ENCODE results near the gene H2BK1.

Gene H2BK1

DNA sequence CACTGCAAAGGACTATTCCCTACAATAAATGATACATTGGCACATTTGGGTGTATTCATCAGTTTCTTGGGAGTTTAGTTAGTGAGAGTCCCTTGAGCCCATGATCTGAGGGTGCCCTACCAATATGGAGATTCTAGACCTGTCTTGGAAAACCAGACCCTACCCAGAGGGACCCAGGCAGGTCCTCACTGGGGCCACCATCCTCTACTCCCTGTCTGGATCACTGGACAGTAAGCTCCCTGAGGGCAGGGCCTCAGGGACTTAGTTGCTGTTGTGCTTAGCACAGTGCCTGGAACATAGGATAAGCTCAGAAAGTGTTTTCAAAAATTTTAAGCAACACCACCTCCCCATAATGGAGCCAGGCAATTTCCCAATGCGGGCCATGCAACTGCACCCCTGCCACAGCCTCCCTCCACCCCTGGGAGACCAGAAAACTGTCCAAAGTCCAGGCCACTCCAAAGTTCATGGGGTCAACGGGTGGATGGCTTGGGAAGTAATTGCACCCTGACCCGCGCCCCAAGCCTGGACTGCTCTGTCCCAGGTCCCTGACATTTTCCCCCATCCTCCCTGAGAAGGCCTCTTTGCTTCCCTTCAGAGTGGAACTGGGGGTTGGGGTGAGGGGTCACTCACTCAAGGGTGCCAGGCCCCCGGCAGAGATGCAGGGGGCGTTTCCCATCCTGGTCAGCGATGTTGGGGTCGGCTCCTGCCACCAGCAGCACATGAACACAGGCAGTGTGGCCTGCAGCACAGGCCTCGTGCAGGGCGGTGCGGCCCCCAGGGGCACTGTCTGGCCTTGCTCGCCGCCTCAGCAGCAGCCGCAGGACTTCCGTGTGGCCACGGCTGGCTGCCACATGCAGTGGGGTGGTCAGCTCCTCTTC is 24.3 kb downstream of the H2BK1 start:
- no peak for TF ChIP-seq EZH2phosphoT487 (IDR thresholded peaks at IDR 0.05; ENCODE audit: borderline replicate concordance, low read length)
- TF ChIP-seq, protein P1, sequence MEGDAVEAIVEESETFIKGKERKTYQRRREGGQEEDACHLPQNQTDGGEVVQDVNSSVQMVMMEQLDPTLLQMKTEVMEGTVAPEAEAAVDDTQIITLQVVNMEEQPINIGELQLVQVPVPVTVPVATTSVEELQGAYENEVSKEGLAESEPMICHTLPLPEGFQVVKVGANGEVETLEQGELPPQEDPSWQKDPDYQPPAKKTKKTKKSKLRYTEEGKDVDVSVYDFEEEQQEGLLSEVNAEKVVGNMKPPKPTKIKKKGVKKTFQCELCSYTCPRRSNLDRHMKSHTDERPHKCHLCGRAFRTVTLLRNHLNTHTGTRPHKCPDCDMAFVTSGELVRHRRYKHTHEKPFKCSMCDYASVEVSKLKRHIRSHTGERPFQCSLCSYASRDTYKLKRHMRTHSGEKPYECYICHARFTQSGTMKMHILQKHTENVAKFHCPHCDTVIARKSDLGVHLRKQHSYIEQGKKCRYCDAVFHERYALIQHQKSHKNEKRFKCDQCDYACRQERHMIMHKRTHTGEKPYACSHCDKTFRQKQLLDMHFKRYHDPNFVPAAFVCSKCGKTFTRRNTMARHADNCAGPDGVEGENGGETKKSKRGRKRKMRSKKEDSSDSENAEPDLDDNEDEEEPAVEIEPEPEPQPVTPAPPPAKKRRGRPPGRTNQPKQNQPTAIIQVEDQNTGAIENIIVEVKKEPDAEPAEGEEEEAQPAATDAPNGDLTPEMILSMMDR (IDR thresholded peaks at IDR 0.05; ENCODE audit: low read depth, low read length, poor library complexity, severe bottlenecking): no peak
- H3K36me3 ChIP-seq (ENCODE audit: control insufficient read depth, low read length): no peaks in the 10 kb centered on the region
- peaks cover 8% of the 10 kb centered on the region; the same call in 1 of the 2 replicates for H3K4me1 ChIP-seq (ENCODE audit: control insufficient read depth, low read length)
- peaks cover 30% of the 10 kb centered on the region for H3K27me3 ChIP-seq (ENCODE audit: control insufficient read depth, low read length)
- no peak overlapping the region for H3K4me3 ChIP-seq (ENCODE audit: low read length)
- no peaks in the 10 kb centered on the region for H4K20me1 ChIP-seq (ENCODE audit: control insufficient read depth, insufficient read depth, low read depth, low read length)
- H3K9me3 ChIP-seq (ENCODE audit: control insufficient read depth, insufficient read depth, low read length): no peaks in the 10 kb centered on the region
- H3K4me2 ChIP-seq (ENCODE audit: low read length): no peak overlapping the region
- H3K27ac ChIP-seq (ENCODE audit: low read depth, low read length): no peak overlapping the region
- no peaks in the 10 kb centered on the region for H3K79me2 ChIP-seq (ENCODE audit: control insufficient read depth, low read length)
- H3F3A ChIP-seq (ENCODE audit: control insufficient read depth, insufficient read depth): no peaks in the 10 kb centered on the region
- no peaks in the 10 kb centered on the region for H3K9me2 ChIP-seq (replicated peaks; ENCODE audit: control insufficient read depth, low read length)

DNA sequence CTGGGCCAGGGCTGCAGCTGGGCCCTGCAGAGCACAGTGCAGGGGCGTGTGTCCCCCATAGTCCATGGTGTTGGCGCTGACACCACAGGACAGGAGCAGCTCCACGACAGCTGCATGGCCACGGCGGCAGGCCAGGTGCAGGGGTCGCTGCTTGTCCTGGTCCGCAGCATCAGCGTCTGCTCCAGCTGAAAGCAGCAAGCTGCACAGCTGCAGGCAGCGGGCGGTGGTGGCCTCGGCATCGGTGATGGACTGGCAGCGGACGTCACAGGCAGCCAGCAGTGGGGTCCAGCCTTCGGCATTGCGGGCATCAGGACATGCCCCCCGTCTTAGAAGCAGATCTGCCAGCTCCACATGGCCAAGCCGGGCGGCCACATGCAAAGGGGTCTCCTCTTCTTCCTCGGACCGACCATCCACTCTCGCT is 29.3 kb downstream of the H2BK1 start:
- H3K9me2 ChIP-seq (replicated peaks; ENCODE audit: control insufficient read depth, low read length): no peaks in the 10 kb centered on the region
- peaks cover 6% of the 10 kb centered on the region; the same call in 1 of the 2 replicates for H3K27me3 ChIP-seq (ENCODE audit: control insufficient read depth, low read length)

DNA sequence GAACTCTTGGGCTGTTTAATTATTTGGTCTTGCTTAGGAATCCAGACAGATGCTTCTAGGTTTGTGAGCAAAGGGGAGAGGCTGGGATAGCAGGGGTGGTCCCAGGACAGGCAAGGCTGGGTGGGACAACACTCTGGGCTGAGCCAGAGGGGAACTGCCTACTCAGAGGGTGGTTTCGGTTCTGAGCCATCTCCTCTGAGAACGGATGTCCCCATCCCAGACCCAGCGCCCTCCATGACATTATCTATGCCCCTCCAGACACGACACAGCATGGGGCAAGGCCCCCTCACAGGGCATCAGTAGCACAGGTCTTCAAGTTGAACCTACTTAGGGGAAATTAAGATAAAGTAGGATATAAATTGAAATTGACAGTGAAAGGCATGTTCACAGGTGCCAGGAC is 30.3 kb downstream of the H2BK1 start:
- Histone ChIP-seq H3K4me3 (ENCODE audit: low read length) (no peak overlapping the region), H3K9me3 (ENCODE audit: control insufficient read depth, insufficient read depth, low read length) (no peaks in the 10 kb centered on the region), H3K79me2 (ENCODE audit: control insufficient read depth, low read length) (no peaks in the 10 kb centered on the region), H3K27ac (ENCODE audit: low read depth, low read length) (no peak overlapping the region), H4K20me1 (ENCODE audit: control insufficient read depth, insufficient read depth, low read depth, low read length) (no peaks in the 10 kb centered on the region), H3K9me2 (replicated peaks; ENCODE audit: control insufficient read depth, low read length) (no peaks in the 10 kb centered on the region), H3F3A (ENCODE audit: control insufficient read depth, insufficient read depth) (no peaks in the 10 kb centered on the region), H3K4me1 (ENCODE audit: control insufficient read depth, low read length) (no peaks in the 10 kb centered on the region), H3K4me2 (ENCODE audit: low read length) (no peak overlapping the region), H3K27me3 (ENCODE audit: control insufficient read depth, low read length) (peaks cover 6% of the 10 kb centered on the region; the same call in 1 of the 2 replicates), H3K36me3 (ENCODE audit: control insufficient read depth, low read length) (no peaks in the 10 kb centered on the region)
- TF ChIP-seq, protein P1 (IDR thresholded peaks at IDR 0.05; ENCODE audit: low read depth, low read length, poor library complexity, severe bottlenecking): no peak
- no peak for TF ChIP-seq EZH2phosphoT487 (IDR thresholded peaks at IDR 0.05; ENCODE audit: borderline replicate concordance, low read length)

More for the DNA sequence above, 29.3 kb downstream of the H2BK1 start:
- Histone ChIP-seq H3K4me2 (ENCODE audit: low read length) (no peak overlapping the region), H3K36me3 (ENCODE audit: control insufficient read depth, low read length) (no peaks in the 10 kb centered on the region), H3K4me1 (ENCODE audit: control insufficient read depth, low read length) (no peaks in the 10 kb centered on the region), H3F3A (ENCODE audit: control insufficient read depth, insufficient read depth) (no peaks in the 10 kb centered on the region), H3K4me3 (ENCODE audit: low read length) (no peak overlapping the region), H3K79me2 (ENCODE audit: control insufficient read depth, low read length) (no peaks in the 10 kb centered on the region), H3K27ac (ENCODE audit: low read depth, low read length) (no peak overlapping the region), H4K20me1 (ENCODE audit: control insufficient read depth, insufficient read depth, low read depth, low read length) (no peaks in the 10 kb centered on the region), H3K9me3 (ENCODE audit: control insufficient read depth, insufficient read depth, low read length) (no peaks in the 10 kb centered on the region)
- TF ChIP-seq, protein P1 (IDR thresholded peaks at IDR 0.05; ENCODE audit: low read depth, low read length, poor library complexity, severe bottlenecking): no peak
- no peak for TF ChIP-seq EZH2phosphoT487 (IDR thresholded peaks at IDR 0.05; ENCODE audit: borderline replicate concordance, low read length)

All from DOHH2 (cell line).